K562 (cell line): Measurements from ENCODE around the gene ZNF593OS. TPM values are rescaled to one million over a fixed set of nuclear protein-coding genes. Genes with fewer than 3 reads are reported as not detected.
A peak's percentile ranks its signal among the peaks of the same experiment; 100 is the strongest.

Experiments used
- ATF1 ChIP-seq, 2 experiments: fragments of 450-650 bp in 1 of 2; IDR thresholded peaks; 2 replicates each; pipeline ENCODE4 v1.6.1; 2016; ENCODE audit warnings: missing compliant biosample characterization in 1 of 2, missing genetic modification characterization in 1 of 2
- CHD7 ChIP-seq: fragments of 200-600 bp; sonication (generic); IDR thresholded peaks from one replicate; pipeline ENCODE4 v1.6.1; 2012; ENCODE audit warnings: mild to moderate bottlenecking, low read depth, low read length, inconsistent platforms
- MAFK ChIP-seq: IDR thresholded peaks from 2 replicates; pipeline ENCODE4 v1.6.1; 2011; ENCODE audit warnings: low read length, improper control_type of control experiment
- NRF1 ChIP-seq, 2 experiments: fragments of 450-650 bp; IDR thresholded peaks in 1 of 2; conservative IDR thresholded peaks in 1 of 2; 2 replicates each; pipeline ENCODE4 v1.6.1; 2014; ENCODE audit warnings: mild to moderate bottlenecking in 2 of 2
- PRDM10 ChIP-seq: fragments of 450-650 bp; IDR thresholded peaks from 2 replicates; pipeline ENCODE4 v1.6.1; 2018; ENCODE audit not compliant: partially characterized antibody
- SMAD2 ChIP-seq: fragments of 150-350 bp; IDR thresholded peaks from 2 replicates; pipeline ENCODE4 v1.6.1; 2014; ENCODE audit warnings: low read depth, mild to moderate bottlenecking, low read length
- ZNF764 ChIP-seq: fragments of 250-450 bp; sonication (Bioruptor Pico); IDR thresholded peaks from 2 replicates; pipeline ENCODE4 v1.4.0; 2020; ENCODE audit warnings: low read depth, mild to moderate bottlenecking, moderate library complexity
- polyA plus RNA-seq, 8 experiments: library from polyadenylated mRNA; depleted of rRNA in 4 of 8; stranded (reverse) in 5 of 8; unstranded in 3 of 8; fragments of >200 nt; fragmentation: Nextera tagmentation in 2 of 8; fragmentation: Illumina TruSeq in 1 of 8; extraction: Ambion mirVana in 2 of 8; extraction: Trizol in 1 of 8; gene quantifications; 2 replicates each; pipeline versions ENCODE4 v1.2.1 to v1.2.3, GENCODE V29; 2011 to 2014; ENCODE audit warnings: inconsistent platforms in 1 of 8, missing spikeins in 1 of 8
- total RNA-seq, 7 experiments: library from RNA; depleted of rRNA in 6 of 7; stranded (reverse); fragments of >200 nt in 6 of 7; fragmentation: Illumina TruSeq in 2 of 7; extraction: Trizol in 2 of 7; gene quantifications; 2 replicates each; pipeline versions ENCODE4 v1.2.1 to v1.2.3, GENCODE V29; 2011 to 2021; ENCODE audit warnings: low replicate concordance in 1 of 7
- TF ChIP-seq, protein P1 (sequence below): sonication (generic); formaldehyde crosslinking; IDR thresholded peaks from 2 replicates; pipeline ENCODE4 v1.4.0; 2020; ENCODE audit warnings: mild to moderate bottlenecking, missing genetic modification reagents

Gene ZNF593OS
- total and polyA plus RNA-seq, 9 of the 15 experiments (the other 6 are each of a cell fraction or from before 2014, with no cell fraction given): 0.24 to 0.27 TPM; not detected in 7

DNA sequence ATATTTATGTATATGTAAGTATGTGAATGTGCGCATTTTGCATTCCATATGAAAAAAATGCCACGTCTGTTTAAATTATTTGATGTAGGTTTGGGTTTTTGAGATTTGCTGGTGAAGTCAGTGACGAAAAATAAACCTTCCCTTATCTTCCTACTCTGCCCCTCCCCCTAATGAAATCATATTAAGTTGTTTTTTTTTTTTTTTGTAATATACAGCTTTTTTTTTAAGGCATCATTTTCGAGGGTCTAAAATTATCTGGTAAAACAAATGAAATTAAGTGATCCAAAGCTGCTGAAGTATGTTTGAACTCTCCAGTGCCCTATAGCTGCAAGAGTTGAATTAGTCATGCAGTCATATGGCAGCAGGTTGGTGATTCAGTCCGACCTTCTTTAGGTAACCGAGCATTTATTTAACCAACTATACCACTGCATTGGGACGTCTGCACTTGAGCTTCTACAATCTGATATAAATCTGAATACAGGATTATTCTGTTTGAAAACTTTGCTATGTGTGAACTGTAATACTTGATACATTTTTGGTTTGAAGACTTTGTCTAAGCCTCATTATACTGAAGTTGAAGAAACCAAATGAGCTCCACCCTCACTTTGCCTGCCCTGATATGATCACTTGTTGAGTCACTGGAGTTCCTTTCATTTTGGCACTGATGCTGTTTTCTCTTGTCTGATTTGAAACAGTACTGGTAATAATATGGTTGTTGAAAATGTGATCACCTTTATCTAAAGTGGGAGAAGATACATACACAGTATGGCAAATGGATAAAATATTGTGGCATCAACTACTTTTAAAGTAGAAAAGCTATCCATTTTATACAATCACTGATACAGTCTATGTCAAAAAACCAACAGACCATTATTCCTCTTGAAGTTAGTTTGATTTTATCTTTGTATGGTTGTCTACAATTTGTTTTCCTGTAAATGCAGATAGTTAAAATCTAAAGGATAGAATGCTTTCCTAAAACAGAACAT is 48.4 kb downstream of the ZNF593OS start (continued):
- TF ChIP-seq CHD7 (no peak), ATF1 (CRISPR knock-in tag; IDR thresholded peaks at IDR 0.05) (no peak), ATF1 (tag; IDR thresholded peaks at IDR 0.05) (peak; percentile 8), PRDM10 (peak; percentile 75), NRF1 (conservative IDR thresholded peaks at IDR 0.05 in 1 of 2, IDR thresholded peaks at IDR 0.05 in 1 of 2) (peak; percentile 47 to 49), ZNF764 (CRISPR knock-in tag) (no peak), SMAD2 (no peak), MAFK (peak; percentile 55; the same call in 1 of the 2 replicates)
- TF ChIP-seq, protein P1, sequence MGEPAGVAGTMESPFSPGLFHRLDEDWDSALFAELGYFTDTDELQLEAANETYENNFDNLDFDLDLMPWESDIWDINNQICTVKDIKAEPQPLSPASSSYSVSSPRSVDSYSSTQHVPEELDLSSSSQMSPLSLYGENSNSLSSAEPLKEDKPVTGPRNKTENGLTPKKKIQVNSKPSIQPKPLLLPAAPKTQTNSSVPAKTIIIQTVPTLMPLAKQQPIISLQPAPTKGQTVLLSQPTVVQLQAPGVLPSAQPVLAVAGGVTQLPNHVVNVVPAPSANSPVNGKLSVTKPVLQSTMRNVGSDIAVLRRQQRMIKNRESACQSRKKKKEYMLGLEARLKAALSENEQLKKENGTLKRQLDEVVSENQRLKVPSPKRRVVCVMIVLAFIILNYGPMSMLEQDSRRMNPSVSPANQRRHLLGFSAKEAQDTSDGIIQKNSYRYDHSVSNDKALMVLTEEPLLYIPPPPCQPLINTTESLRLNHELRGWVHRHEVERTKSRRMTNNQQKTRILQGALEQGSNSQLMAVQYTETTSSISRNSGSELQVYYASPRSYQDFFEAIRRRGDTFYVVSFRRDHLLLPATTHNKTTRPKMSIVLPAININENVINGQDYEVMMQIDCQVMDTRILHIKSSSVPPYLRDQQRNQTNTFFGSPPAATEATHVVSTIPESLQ (CRISPR knock-in tag): no peak
